Stimulated activated memory B cell treated with anti-CD40 and anti-IgM and Interleukin-4, amounts not matched to agents 10 μg/mL and 1 μg/mL and 100 μg/mL, for 72 hours (primary cell): ENCODE measurements around the gene KRTAP5-4.
A peak's percentile ranks its signal among the peaks of the same experiment; 100 is the strongest.
"Not testable (repeated sequence)": the region's sequence is repeated elsewhere in the genome, so short reads cannot be mapped to it uniquely, and the experiment has no call there.

Source experiments
- ATAC-seq: fragments of 150-1000 bp; cut with Tn5 transposase; 2 replicates; pipeline ENCODE4 v1.10.0; 2021
- H3K27ac Mint-ChIP-seq: one replicate; pipeline ENCODE4 v1.8.0; 2022; ENCODE audit warnings: mild to moderate bottlenecking, mixed read lengths
- H3K27me3 Mint-ChIP-seq: one replicate; pipeline ENCODE4 v1.8.0; 2022; ENCODE audit warnings: mixed read lengths
- H3K36me3 Mint-ChIP-seq: one replicate; pipeline ENCODE4 v1.8.0; 2022; ENCODE audit warnings: mixed read lengths
- H3K4me1 Mint-ChIP-seq: one replicate; pipeline ENCODE4 v1.8.0; 2022; ENCODE audit warnings: mixed read lengths
- H3K4me3 Mint-ChIP-seq: one replicate; pipeline ENCODE4 v1.8.0; 2022; ENCODE audit warnings: mild to moderate bottlenecking, moderate library complexity, mixed read lengths
- H3K9me3 Mint-ChIP-seq: one replicate; pipeline ENCODE4 v1.8.0; 2022; ENCODE audit warnings: mixed read lengths

KRTAP5-4 gene

DNA sequence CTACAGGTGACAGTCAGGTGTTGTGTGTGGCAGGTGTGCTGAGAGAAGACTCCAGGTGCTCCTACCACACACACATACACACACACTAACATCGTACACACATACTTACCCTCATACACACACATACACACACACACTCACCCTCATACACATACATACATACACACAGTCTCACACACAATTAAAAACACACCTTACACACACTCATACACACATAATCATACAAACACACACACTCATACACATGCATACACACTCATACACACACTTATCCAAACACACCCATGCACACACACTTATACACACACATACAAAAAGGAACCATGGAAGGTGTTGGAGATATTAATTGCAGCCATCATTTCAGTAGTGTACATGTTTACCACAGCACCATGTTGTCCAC, 18.3 kb downstream of the KRTAP5-4 start:
- Mint-ChIP-seq H3K27me3 (peaks cover 12% of the 10 kb centered on the region), H3K27ac (no peak overlapping the region), H3K36me3 (no peaks in the 10 kb centered on the region), H3K4me3 (no peak overlapping the region), H3K4me1 (peaks cover 32% of the 10 kb centered on the region), H3K9me3 (no peaks in the 10 kb centered on the region)
- no peak for ATAC-seq

DNA sequence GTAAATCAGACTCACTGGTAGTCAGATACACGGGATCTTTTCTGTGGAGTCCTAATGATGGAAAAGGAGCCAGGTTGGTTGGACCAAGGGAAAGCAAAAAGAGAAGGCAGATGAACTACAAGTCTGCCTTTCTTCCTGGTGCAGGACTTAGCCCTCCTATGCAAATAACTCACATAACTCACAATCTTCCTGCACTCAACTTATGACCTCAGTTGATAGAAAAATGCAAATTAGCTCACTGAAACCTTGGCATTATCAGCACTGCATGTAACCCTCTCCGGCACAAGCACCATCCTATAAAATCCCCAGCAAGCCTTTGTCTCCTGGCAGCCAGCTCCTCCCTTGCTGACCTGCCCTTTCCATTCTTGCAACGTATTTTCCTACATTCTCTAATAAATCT, 20.3 kb downstream of the KRTAP5-4 start:
- Mint-ChIP-seq H3K27me3 (peaks cover 16% of the 10 kb centered on the region), H3K27ac (peak overlapping the region; percentile 47), H3K4me1 (peaks cover 26% of the 10 kb centered on the region)
- not testable (repeated sequence) for H3K9me3 Mint-ChIP-seq, H3K4me3 Mint-ChIP-seq, H3K36me3 Mint-ChIP-seq
- ATAC-seq = peak; percentile 60

DNA sequence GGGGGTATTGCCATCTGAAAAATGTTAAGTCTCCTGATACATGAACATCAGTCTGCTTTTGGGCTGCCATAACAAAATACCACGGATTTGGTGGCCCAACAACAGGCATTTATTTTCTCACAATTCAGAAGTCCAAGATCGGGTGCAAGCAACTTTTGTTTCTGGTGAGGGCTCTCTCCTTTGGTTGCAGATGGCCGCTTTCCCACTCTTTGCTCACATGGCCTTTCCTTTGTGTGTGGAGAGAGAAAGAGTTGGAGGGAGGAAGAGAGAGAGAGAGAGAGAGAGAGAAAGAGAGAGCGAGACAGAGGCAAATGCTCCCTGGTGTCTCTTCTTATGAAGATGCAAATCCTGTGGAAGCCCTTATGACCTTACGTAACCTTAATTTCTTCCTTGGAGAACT, 21.3 kb downstream of the KRTAP5-4 start:
- no peak for ATAC-seq
- Mint-ChIP-seq H3K4me1 (peaks cover 21% of the 10 kb centered on the region), H3K9me3 (no peaks in the 10 kb centered on the region), H3K27me3 (peaks cover 20% of the 10 kb centered on the region), H3K27ac (peak overlapping the region; percentile 62), H3K4me3 (no peak overlapping the region), H3K36me3 (peaks cover 6% of the 10 kb centered on the region)

DNA sequence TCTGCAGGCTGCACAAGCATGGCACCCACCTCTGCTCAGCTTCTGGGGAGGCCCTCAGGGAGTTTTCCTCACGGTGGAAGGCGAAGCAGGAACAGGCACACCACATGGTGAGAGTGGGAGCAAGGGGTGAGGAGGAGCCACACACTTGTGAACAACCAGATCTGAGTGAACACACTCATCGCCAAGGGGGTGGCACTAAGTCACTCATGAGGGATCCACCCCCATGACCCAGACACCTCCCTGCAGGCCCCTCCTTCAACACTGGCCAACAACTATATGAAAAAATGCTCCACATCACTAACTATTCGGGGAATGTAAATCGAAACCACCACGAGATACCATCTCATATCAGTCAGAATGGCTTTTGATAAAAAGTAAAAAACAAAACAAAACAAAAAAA, 23.1 kb downstream of the KRTAP5-4 start:
- peaks cover 6% of the 10 kb centered on the region for H3K36me3 Mint-ChIP-seq
- no peak for ATAC-seq
- peaks cover 33% of the 10 kb centered on the region for H3K4me1 Mint-ChIP-seq
- H3K27me3 Mint-ChIP-seq = peaks cover 20% of the 10 kb centered on the region
- no peak overlapping the region for H3K27ac Mint-ChIP-seq
- no peak overlapping the region for H3K4me3 Mint-ChIP-seq
- H3K9me3 Mint-ChIP-seq = no peaks in the 10 kb centered on the region

GRCh38 chr11:1598406-1598805, 23.5 kb downstream of the KRTAP5-4 start:
- not testable (repeated sequence) for H3K4me3 Mint-ChIP-seq, ATAC-seq, H3K9me3 Mint-ChIP-seq, H3K27ac Mint-ChIP-seq, H3K36me3 Mint-ChIP-seq
- Mint-ChIP-seq H3K27me3 (peaks cover 20% of the 10 kb centered on the region), H3K4me1 (peaks cover 33% of the 10 kb centered on the region)

- H3K4me1 Mint-ChIP-seq = peaks cover 33% of the 10 kb centered on the region
- no peak for ATAC-seq
- H3K27me3 Mint-ChIP-seq = peaks cover 20% of the 10 kb centered on the region
- peaks cover 6% of the 10 kb centered on the region for H3K36me3 Mint-ChIP-seq
- H3K9me3 Mint-ChIP-seq = no peaks in the 10 kb centered on the region
- H3K4me3 Mint-ChIP-seq = no peak within 1 kb of the TSS
- H3K27ac Mint-ChIP-seq = no peak within 1 kb of the TSS
These were observed 24.0 kb downstream of the KRTAP5-4 start, which contains the start of gene KRTAP5-2 for GRCh38 chr11:1597994-1598380. TSS of gene KRTAP5-2 (minus strand) at chr11:1598294. CDS start at chr11:1598250, 44 bp downstream.

GRCh38 chr11:1597331-1597993, 24.5 kb downstream of the KRTAP5-4 start:
- Mint-ChIP-seq H3K9me3 (no peaks in the 10 kb centered on the region), H3K36me3 (peaks cover 6% of the 10 kb centered on the region), H3K27ac (no peak overlapping the region), H3K4me3 (no peak overlapping the region), H3K4me1 (peaks cover 33% of the 10 kb centered on the region), H3K27me3 (peaks cover 20% of the 10 kb centered on the region)
- no peak for ATAC-seq

DNA sequence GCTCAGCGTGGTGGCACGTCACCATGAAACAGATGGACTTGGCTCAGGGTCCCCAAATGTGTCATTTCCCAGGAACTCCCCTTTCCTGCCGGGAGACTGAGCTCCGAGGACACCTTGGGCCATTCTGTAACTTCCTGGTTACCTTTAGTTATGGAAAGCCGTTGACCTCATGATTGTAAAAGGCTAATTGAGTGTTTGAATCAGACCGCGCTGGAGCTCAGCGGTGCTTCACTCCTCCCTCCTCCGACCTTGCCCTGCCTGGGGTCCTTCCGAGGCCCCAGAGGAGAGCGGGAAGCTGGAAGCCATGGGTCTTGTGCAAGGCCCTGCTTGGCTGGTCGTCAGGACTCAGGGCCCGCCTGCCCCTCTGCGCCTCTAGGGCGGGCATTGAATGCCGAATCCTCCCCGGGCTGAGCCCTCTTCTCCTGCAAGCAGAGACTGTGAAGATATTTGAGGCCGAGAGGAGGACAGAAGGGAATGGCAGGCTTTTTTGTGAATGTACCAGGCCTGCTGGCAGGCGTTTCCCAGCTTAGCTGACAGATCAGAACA, 25.3 kb downstream of the KRTAP5-4 start:
- not testable (repeated sequence) for H3K4me3 Mint-ChIP-seq

GRCh38 chr11:1595994-1596575, 25.9 kb downstream of the KRTAP5-4 start:
- Mint-ChIP-seq H3K4me1 (peaks cover 23% of the 10 kb centered on the region), H3K27me3 (peaks cover 20% of the 10 kb centered on the region)
- H3K36me3 Mint-ChIP-seq, H3K4me3 Mint-ChIP-seq, H3K9me3 Mint-ChIP-seq, ATAC-seq, H3K27ac Mint-ChIP-seq: not testable (repeated sequence)

More for the DNA sequence above, 25.3 kb downstream of the KRTAP5-4 start:
- H3K36me3 Mint-ChIP-seq, H3K9me3 Mint-ChIP-seq, H3K27ac Mint-ChIP-seq, ATAC-seq: not testable (repeated sequence)
- peaks cover 28% of the 10 kb centered on the region for H3K4me1 Mint-ChIP-seq
- peaks cover 20% of the 10 kb centered on the region for H3K27me3 Mint-ChIP-seq

DNA sequence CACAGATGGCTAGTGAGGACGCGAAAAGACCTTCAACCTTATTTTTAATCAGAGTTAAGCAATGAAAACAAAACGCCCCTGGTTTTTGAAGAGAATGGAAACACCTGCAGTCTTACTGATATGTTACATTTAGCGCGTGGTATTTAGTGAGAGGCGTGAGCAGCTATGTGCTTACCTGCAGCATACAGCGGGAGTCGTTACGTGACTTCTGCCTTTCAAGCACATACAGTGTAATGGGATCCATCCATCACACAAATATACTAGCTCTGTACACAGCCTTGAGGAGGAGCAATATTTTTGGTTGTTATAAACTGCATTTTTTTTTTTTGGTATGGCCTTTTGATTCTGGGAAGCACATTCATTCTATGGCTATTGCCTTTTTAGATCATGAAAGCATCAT, 29.3 kb downstream of the KRTAP5-4 start:
- no peak for ATAC-seq
- Mint-ChIP-seq H3K4me1 (peaks cover 35% of the 10 kb centered on the region), H3K27ac (no peak overlapping the region), H3K27me3 (peaks cover 29% of the 10 kb centered on the region), H3K4me3 (no peak overlapping the region), H3K36me3 (peaks cover 6% of the 10 kb centered on the region), H3K9me3 (no peaks in the 10 kb centered on the region)

DNA sequence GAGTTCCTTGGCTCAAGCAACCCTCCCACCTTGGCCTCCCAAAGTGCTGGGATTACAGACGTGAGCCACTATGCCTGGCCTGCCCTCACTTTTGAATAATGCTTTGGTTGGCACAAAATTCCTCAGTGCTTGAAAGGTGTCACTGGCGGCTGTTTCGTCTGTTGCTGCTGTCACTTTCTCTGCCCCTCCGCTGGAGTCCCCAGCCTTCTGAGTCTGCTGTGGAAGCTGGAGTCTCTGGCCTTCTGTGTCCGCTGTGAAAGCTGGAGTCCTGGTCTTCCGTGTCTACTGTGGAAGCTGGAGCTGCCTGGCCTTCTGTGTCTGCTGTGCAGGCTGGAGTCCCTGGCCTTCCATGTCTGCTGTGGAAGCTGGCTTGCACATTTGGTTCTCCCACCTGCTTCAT, 31.9 kb downstream of the KRTAP5-4 start:
- Mint-ChIP-seq H3K4me1 (peaks cover 37% of the 10 kb centered on the region), H3K27me3 (peaks cover 17% of the 10 kb centered on the region), H3K4me3 (no peak overlapping the region), H3K36me3 (no peaks in the 10 kb centered on the region), H3K27ac (no peak overlapping the region), H3K9me3 (no peaks in the 10 kb centered on the region)
- ATAC-seq = no peak

GRCh38 chr11:1589191-1589963, 32.6 kb downstream of the KRTAP5-4 start:
- H3K36me3 Mint-ChIP-seq, H3K9me3 Mint-ChIP-seq: not testable (repeated sequence)
- Mint-ChIP-seq H3K4me1 (peaks cover 35% of the 10 kb centered on the region), H3K27ac (peak overlapping the region; percentile 71), H3K27me3 (peaks cover 18% of the 10 kb centered on the region), H3K4me3 (peak overlapping the region; percentile 57)
- peak; percentile 80 for ATAC-seq

DNA sequence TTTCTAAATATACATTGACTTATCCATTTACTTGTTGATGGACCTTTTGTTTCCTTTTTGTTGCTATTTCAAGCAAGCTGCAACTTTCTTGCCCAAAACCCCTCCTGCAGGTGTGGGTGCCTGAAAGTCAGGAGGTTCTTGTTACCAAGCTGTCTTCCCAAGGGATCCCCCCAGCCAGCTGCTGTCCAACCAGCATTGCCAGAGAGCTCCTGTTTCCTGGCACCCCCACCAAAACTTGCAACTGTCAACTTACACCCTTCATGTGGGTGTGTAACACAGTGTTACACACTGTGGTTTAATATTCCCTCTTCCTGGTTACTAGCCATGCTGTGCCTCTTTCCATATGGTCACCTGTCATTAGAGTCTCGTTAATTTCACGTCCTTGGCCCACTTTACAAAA, 35.2 kb downstream of the KRTAP5-4 start:
- Mint-ChIP-seq H3K27ac (no peak overlapping the region), H3K4me3 (no peak overlapping the region), H3K4me1 (peaks cover 49% of the 10 kb centered on the region), H3K36me3 (no peaks in the 10 kb centered on the region), H3K9me3 (no peaks in the 10 kb centered on the region), H3K27me3 (peaks cover 30% of the 10 kb centered on the region)
- ATAC-seq = no peak

- Mint-ChIP-seq H3K27me3 (peaks cover 30% of the 10 kb centered on the region), H3K4me3 (peak within 1 kb of the TSS; percentile 21), H3K27ac (peak within 1 kb of the TSS; percentile 30), H3K4me1 (peaks cover 49% of the 10 kb centered on the region)
- not testable (repeated sequence) for H3K9me3 Mint-ChIP-seq, H3K36me3 Mint-ChIP-seq, ATAC-seq
These were observed 37.1 kb downstream of the KRTAP5-4 start, which contains the start of gene KRTAP5-1 for GRCh38 chr11:1584661-1585370. TSS of gene KRTAP5-1 (minus strand) at chr11:1585283. CDS start at chr11:1585249, 34 bp downstream.

DNA sequence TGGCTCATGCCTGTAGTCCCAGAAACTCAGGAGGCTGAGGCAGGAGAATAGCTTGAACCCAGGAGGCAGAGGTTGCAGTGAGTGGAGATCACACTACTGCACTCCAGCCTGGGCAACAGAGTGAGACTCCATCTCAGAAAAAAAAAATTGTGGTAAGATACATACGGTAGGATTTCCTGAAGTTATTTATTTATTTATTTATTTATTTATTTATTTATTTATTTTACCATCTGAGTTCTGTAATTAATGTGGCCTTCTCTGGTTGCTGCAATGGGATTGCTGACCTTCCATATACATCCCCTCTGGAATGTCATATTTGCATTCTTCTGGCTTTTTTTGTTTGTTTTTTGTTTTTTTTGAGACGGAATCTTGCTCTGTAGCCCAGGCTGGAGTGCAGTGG, 39.0 kb downstream of the KRTAP5-4 start:
- not testable (repeated sequence) for H3K27ac Mint-ChIP-seq, ATAC-seq, H3K36me3 Mint-ChIP-seq, H3K9me3 Mint-ChIP-seq, H3K4me3 Mint-ChIP-seq
- peaks cover 20% of the 10 kb centered on the region for H3K27me3 Mint-ChIP-seq
- H3K4me1 Mint-ChIP-seq = peaks cover 32% of the 10 kb centered on the region
